Neural cell (in vitro differentiated cells): ENCODE measurements around the gene KIRREL3.

Experiments used
- CTCF ChIP-seq: fragments of 450-650 bp; IDR thresholded peaks from 2 replicates; pipeline ENCODE4 v1.5.1; 2014; ENCODE audit warnings: antibody characterized with exemption, mild to moderate bottlenecking, moderate library complexity; ENCODE audit not compliant: poor library complexity, severe bottlenecking
- EZH2 ChIP-seq: fragments of 200-600, 300-800 bp; shearing (Covaris generic), sonication (generic); IDR thresholded peaks from 2 replicates; pipeline ENCODE4 v1.6.1; 2014; ENCODE audit warnings: antibody characterized with exemption, low read length, borderline replicate concordance, mild to moderate bottlenecking; ENCODE audit not compliant: insufficient read depth, poor library complexity, severe bottlenecking
- RAD21 ChIP-seq: fragments of 450-650 bp; conservative IDR thresholded peaks from 2 replicates; pipeline ENCODE4 v1.6.1; 2014; ENCODE audit warnings: antibody characterized with exemption, mild to moderate bottlenecking, moderate library complexity
- REST ChIP-seq: IDR thresholded peaks from 2 replicates; pipeline ENCODE4 v1.6.1; 2012; ENCODE audit warnings: borderline replicate concordance

GRCh38 chr11:126635511-126635910 is 365.1 kb downstream of the KIRREL3 start:
- TF ChIP-seq EZH2 (no peak), CTCF (no peak), RAD21 (no peak), REST (no peak)
